Measurements from ENCODE around the gene SATB2.

Gene SATB2

DNA sequence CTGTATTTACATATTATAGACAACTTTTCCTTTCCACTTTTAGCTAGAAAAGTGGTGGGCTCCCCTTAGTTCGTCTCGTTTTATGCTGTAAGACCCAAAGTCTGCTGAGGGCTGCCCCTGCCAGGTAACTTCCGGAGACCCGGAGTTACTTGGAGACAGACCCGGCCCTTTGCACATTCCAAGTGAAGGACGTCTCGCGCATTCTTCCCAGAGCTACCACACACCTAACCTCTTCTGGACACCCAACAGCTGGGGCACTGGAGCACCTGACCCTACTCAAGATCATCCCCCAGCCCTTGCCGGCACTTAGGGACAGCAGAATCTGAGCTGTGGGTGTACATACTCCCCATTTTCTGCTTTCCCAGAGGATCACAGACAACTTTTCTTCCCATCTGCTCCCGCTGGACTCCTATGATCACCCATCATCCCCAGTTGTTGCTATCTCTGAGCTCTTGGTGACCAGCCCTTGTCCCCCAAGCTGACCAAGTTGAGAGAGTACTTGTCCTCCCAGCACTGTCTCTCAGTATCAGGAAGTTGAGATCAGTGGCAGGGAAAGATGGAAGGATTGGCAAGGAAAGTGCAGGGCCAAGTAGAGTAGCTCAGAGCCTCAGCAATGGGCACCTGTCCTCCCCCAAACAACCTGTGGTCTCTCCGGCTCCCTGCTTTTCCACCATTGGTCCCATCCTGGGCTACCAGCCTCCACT, 8.4 kb upstream of the SATB2 start:
- Histone ChIP-seq H3K4me1 (ENCODE audit: insufficient read depth, low read length) (no peaks in the 10 kb centered on the region), H3K36me3 (ENCODE audit: insufficient read depth, low read length) (no peaks in the 10 kb centered on the region), H2AFZ (ENCODE audit: low read depth, low read length) (no peak overlapping the region), H4K20me1 (ENCODE audit: insufficient read depth, low read length) (no peaks in the 10 kb centered on the region), H3K79me2 (ENCODE audit: insufficient read depth, low read length) (no peaks in the 10 kb centered on the region), H3K9me3 (ENCODE audit: insufficient read depth, low read length, severe bottlenecking) (no peaks in the 10 kb centered on the region), H3K9ac (ENCODE audit: low read depth, low read length) (no peak overlapping the region), H3K4me3 (ENCODE audit: low read depth in 1 of 2, low read length in 2 of 2) (no peak overlapping the region), H3K27ac (ENCODE audit: low read length) (no peak overlapping the region), H3K27me3 (ENCODE audit: insufficient read depth, low read length, poor library complexity) (peaks cover 9% of the 10 kb centered on the region), H3K4me2 (ENCODE audit: insufficient read depth, low read length) (no peak overlapping the region)
- DNase-seq (no peak), ATAC-seq (ENCODE audit: insufficient read depth, low read depth) (no peak)
- TF ChIP-seq, protein P1, sequence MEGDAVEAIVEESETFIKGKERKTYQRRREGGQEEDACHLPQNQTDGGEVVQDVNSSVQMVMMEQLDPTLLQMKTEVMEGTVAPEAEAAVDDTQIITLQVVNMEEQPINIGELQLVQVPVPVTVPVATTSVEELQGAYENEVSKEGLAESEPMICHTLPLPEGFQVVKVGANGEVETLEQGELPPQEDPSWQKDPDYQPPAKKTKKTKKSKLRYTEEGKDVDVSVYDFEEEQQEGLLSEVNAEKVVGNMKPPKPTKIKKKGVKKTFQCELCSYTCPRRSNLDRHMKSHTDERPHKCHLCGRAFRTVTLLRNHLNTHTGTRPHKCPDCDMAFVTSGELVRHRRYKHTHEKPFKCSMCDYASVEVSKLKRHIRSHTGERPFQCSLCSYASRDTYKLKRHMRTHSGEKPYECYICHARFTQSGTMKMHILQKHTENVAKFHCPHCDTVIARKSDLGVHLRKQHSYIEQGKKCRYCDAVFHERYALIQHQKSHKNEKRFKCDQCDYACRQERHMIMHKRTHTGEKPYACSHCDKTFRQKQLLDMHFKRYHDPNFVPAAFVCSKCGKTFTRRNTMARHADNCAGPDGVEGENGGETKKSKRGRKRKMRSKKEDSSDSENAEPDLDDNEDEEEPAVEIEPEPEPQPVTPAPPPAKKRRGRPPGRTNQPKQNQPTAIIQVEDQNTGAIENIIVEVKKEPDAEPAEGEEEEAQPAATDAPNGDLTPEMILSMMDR (IDR thresholded peaks at IDR 0.05; ENCODE audit: borderline replicate concordance, extremely low read depth, low read length, poor library complexity, severe bottlenecking): no peak
- no peak for TF ChIP-seq EZH2 (IDR thresholded peaks at IDR 0.05; ENCODE audit: borderline replicate concordance, low read depth, low read length, severe bottlenecking)

DNA sequence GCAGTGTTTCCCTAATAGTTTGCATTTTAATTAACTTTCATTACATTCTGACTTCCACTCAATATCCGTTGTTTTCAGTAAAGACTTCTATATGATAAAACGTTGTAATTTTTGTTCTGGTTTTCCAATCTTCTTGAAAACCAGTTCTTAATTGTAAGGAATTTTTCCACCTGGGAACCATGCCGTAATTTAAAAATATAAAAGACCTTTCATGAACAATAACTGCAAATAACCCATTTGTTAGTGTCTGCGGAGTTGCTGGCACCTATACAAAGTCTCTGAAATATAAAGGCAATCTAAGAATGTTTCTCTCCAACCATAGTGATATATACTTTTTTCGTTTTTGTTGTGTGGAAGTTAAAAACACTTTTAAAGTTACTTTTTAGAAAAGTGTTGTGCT, 7.7 kb upstream of the SATB2 start:
- H4K20me1 ChIP-seq (ENCODE audit: insufficient read depth, low read length): no peaks in the 10 kb centered on the region
- H3K4me2 ChIP-seq (ENCODE audit: insufficient read depth, low read length): no peak overlapping the region
- no peaks in the 10 kb centered on the region for H3K36me3 ChIP-seq (ENCODE audit: insufficient read depth, low read length)
- no peaks in the 10 kb centered on the region for H3K9me3 ChIP-seq (ENCODE audit: insufficient read depth, low read length, severe bottlenecking)
- no peaks in the 10 kb centered on the region for H3K79me2 ChIP-seq (ENCODE audit: insufficient read depth, low read length)
- no peak overlapping the region for H3K9ac ChIP-seq (ENCODE audit: low read depth, low read length)
- H3K4me1 ChIP-seq (ENCODE audit: insufficient read depth, low read length): no peaks in the 10 kb centered on the region
- peaks cover 9% of the 10 kb centered on the region for H3K27me3 ChIP-seq (ENCODE audit: insufficient read depth, low read length, poor library complexity)
- H3K27ac ChIP-seq (ENCODE audit: low read length): no peak overlapping the region
- TF ChIP-seq, protein P1 (IDR thresholded peaks at IDR 0.05; ENCODE audit: borderline replicate concordance, extremely low read depth, low read length, poor library complexity, severe bottlenecking): no peak
- no peak for TF ChIP-seq EZH2 (IDR thresholded peaks at IDR 0.05; ENCODE audit: borderline replicate concordance, low read depth, low read length, severe bottlenecking)
- no peak overlapping the region for H2AFZ ChIP-seq (ENCODE audit: low read depth, low read length)
- DNase-seq (no peak), ATAC-seq (ENCODE audit: insufficient read depth, low read depth) (no peak)
- no peak overlapping the region for H3K4me3 ChIP-seq (ENCODE audit: low read depth in 1 of 2, low read length in 2 of 2)

DNA sequence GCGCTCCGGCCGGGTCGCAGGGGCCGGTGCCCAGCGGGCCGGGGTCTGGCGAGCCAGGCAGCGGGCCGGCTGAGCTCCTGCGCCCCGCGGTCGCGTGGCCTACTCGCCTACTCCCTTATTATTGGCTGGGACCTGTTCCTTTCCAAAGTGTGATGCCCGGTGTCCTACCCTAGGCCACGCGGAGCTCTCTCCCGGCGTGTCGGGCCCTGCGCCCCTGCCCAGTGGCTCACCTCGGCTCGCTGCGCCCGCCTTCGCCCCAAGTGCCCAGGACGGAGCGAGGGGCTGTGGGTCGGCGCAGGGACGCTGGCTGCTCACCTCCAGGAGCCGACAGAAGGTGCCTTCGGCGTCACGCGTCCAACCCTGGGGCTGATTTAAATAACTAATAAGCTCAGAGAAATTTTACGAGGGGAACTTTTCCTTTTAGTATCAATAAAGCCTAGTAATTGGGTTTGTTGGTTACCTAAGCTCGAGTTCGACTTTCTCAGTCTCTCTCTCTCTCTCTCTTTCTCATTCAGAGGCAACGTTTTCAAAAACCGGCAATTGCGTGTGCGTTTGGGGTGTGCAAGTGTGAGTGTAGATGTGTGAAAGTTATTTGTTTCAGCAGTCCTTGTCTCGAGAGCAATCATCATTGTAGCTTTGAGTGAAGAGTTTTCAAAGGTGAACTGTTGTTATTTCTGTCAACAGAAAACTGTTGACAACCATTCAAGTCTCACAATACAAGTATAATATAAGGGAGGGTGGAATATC, 7.0 kb upstream of the SATB2 start:
- TF ChIP-seq EZH2 (IDR thresholded peaks at IDR 0.05; ENCODE audit: borderline replicate concordance, low read depth, low read length, severe bottlenecking): no peak
- TF ChIP-seq, protein P1 (IDR thresholded peaks at IDR 0.05; ENCODE audit: borderline replicate concordance, extremely low read depth, low read length, poor library complexity, severe bottlenecking): no peak
- H4K20me1 ChIP-seq (ENCODE audit: insufficient read depth, low read length): no peaks in the 10 kb centered on the region
- no peak overlapping the region for H3K4me2 ChIP-seq (ENCODE audit: insufficient read depth, low read length)
- H3K27ac ChIP-seq (ENCODE audit: low read length): no peak overlapping the region
- H3K4me1 ChIP-seq (ENCODE audit: insufficient read depth, low read length): peaks cover 6% of the 10 kb centered on the region; the same call in 1 of the 2 replicates
- ATAC-seq (ENCODE audit: insufficient read depth, low read depth): no peak
- no peak for DNase-seq
- no peaks in the 10 kb centered on the region for H3K9me3 ChIP-seq (ENCODE audit: insufficient read depth, low read length, severe bottlenecking)
- H3K4me3 ChIP-seq (ENCODE audit: low read depth in 1 of 2, low read length in 2 of 2): no peak overlapping the region
- H3K9ac ChIP-seq (ENCODE audit: low read depth, low read length): no peak overlapping the region
- no peaks in the 10 kb centered on the region for H3K79me2 ChIP-seq (ENCODE audit: insufficient read depth, low read length)
- H3K27me3 ChIP-seq (ENCODE audit: insufficient read depth, low read length, poor library complexity): peaks cover 14% of the 10 kb centered on the region
- no peak overlapping the region for H2AFZ ChIP-seq (ENCODE audit: low read depth, low read length)
- H3K36me3 ChIP-seq (ENCODE audit: insufficient read depth, low read length): no peaks in the 10 kb centered on the region
